ENCODE results near the gene PIK3C2G.

GRCh38 chr12:18352312-18352711 is 91.0 kb downstream of the PIK3C2G start:
- TF ChIP-seq ATF3 (IDR thresholded peaks at IDR 0.05) = no peak
- TF ChIP-seq CTCF (IDR thresholded peaks at IDR 0.05; ENCODE audit: low read depth, low read length, missing input control) = no peak
- TF ChIP-seq FOXA1 (IDR thresholded peaks at IDR 0.05) = no peak
- TF ChIP-seq EGR1 (IDR thresholded peaks at IDR 0.05; ENCODE audit: low read depth in 2 of 2) = no peak
- TF ChIP-seq REST (IDR thresholded peaks at IDR 0.05) = no peak
